ENCODE measurements around the gene ALG2.
"Not testable (repeated sequence)": the region's sequence is repeated elsewhere in the genome, so short reads cannot be mapped to it uniquely, and the experiment has no call there.

The ALG2 gene

GRCh38 chr9:99221266-99221620 is 499 bp downstream of the ALG2 start:
- Mint-ChIP-seq H3K36me3 (peaks cover 38% of the 10 kb centered on the region), H3K4me1 (peaks cover 76% of the 10 kb centered on the region), H3K4me3 (peak overlapping the region; percentile 99), H3K27me3 (no peaks in the 10 kb centered on the region), H3K27ac (peak overlapping the region; percentile 90), H3K9me3 (no peaks in the 10 kb centered on the region)

- H3K9me3 Mint-ChIP-seq = no peaks in the 10 kb centered on the region
- peaks cover 66% of the 10 kb centered on the region for H3K4me1 Mint-ChIP-seq
- no peaks in the 10 kb centered on the region for H3K27me3 Mint-ChIP-seq
- peak overlapping the region; percentile 19 for H3K27ac Mint-ChIP-seq
- peaks cover 37% of the 10 kb centered on the region for H3K36me3 Mint-ChIP-seq
- peak overlapping the region; percentile 76 for H3K4me3 Mint-ChIP-seq
Measured at GRCh38 chr9:99220011-99220410, 1.7 kb downstream of the ALG2 start.

- H3K4me1 Mint-ChIP-seq = peaks cover 41% of the 10 kb centered on the region
- H3K36me3 Mint-ChIP-seq = peaks cover 31% of the 10 kb centered on the region
Measured at GRCh38 chr9:99216073-99216472, 5.7 kb downstream of the ALG2 start.

GRCh38 chr9:99213197-99213596 is 8.5 kb downstream of the ALG2 start:
- Mint-ChIP-seq H3K4me1 (peaks cover 16% of the 10 kb centered on the region), H3K27me3 (no peaks in the 10 kb centered on the region), H3K9me3 (peaks cover 18% of the 10 kb centered on the region), H3K27ac (no peak overlapping the region), H3K36me3 (peaks cover 34% of the 10 kb centered on the region), H3K4me3 (no peak overlapping the region)

More at GRCh38 chr9:99216073-99216472, 5.7 kb downstream of the ALG2 start:
- Mint-ChIP-seq H3K4me3 (no peak overlapping the region), H3K9me3 (no peaks in the 10 kb centered on the region), H3K27me3 (no peaks in the 10 kb centered on the region), H3K27ac (no peak overlapping the region)

- peaks cover 26% of the 10 kb centered on the region for H3K9me3 Mint-ChIP-seq
Measured at GRCh38 chr9:99211746-99212145, 10.0 kb downstream of the ALG2 start.

GRCh38 chr9:99210572-99210971 is 11.2 kb downstream of the ALG2 start:
- Mint-ChIP-seq H3K9me3 (peaks cover 29% of the 10 kb centered on the region), H3K27me3 (no peaks in the 10 kb centered on the region), H3K36me3 (peaks cover 22% of the 10 kb centered on the region), H3K27ac (no peak overlapping the region), H3K4me3 (no peak overlapping the region), H3K4me1 (no peaks in the 10 kb centered on the region)

More at GRCh38 chr9:99211746-99212145, 10.0 kb downstream of the ALG2 start:
- peaks cover 22% of the 10 kb centered on the region for H3K36me3 Mint-ChIP-seq
- H3K4me3 Mint-ChIP-seq = no peak overlapping the region
- peaks cover 2% of the 10 kb centered on the region for H3K4me1 Mint-ChIP-seq
- H3K27ac Mint-ChIP-seq = no peak overlapping the region
- no peaks in the 10 kb centered on the region for H3K27me3 Mint-ChIP-seq

GRCh38 chr9:99201603-99202002 is 20.1 kb downstream of the ALG2 start:
- Mint-ChIP-seq H3K36me3 (peaks cover under 1% of the 10 kb centered on the region), H3K4me1 (no peaks in the 10 kb centered on the region), H3K27ac (no peak overlapping the region), H3K27me3 (no peaks in the 10 kb centered on the region), H3K4me3 (no peak overlapping the region), H3K9me3 (peaks cover 6% of the 10 kb centered on the region)

- Mint-ChIP-seq H3K27me3 (no peaks in the 10 kb centered on the region), H3K9me3 (no peaks in the 10 kb centered on the region), H3K36me3 (no peaks in the 10 kb centered on the region), H3K27ac (no peak overlapping the region), H3K4me3 (no peak overlapping the region), H3K4me1 (no peaks in the 10 kb centered on the region)
Measured at GRCh38 chr9:99199938-99200539, 21.7 kb downstream of the ALG2 start.

GRCh38 chr9:99197987-99198386 is 23.8 kb downstream of the ALG2 start:
- no peak overlapping the region for H3K27ac Mint-ChIP-seq
- H3K4me1 Mint-ChIP-seq = no peaks in the 10 kb centered on the region
- peaks cover under 1% of the 10 kb centered on the region for H3K27me3 Mint-ChIP-seq
- H3K9me3 Mint-ChIP-seq = no peaks in the 10 kb centered on the region
- H3K36me3 Mint-ChIP-seq = no peaks in the 10 kb centered on the region
- H3K4me3 Mint-ChIP-seq = no peak overlapping the region

- H3K36me3 Mint-ChIP-seq = no peaks in the 10 kb centered on the region
- H3K27me3 Mint-ChIP-seq = peaks cover 2% of the 10 kb centered on the region
- H3K9me3 Mint-ChIP-seq = no peaks in the 10 kb centered on the region
- no peak overlapping the region for H3K27ac Mint-ChIP-seq
- no peaks in the 10 kb centered on the region for H3K4me1 Mint-ChIP-seq
- H3K4me3 Mint-ChIP-seq = no peak overlapping the region
Measured at GRCh38 chr9:99197124-99197630, 24.6 kb downstream of the ALG2 start.

- H3K27ac Mint-ChIP-seq, H3K9me3 Mint-ChIP-seq, H3K27me3 Mint-ChIP-seq, H3K4me3 Mint-ChIP-seq, H3K4me1 Mint-ChIP-seq, H3K36me3 Mint-ChIP-seq: not testable (repeated sequence)
Measured at GRCh38 chr9:99196484-99196883, 25.3 kb downstream of the ALG2 start.

- Mint-ChIP-seq H3K4me1 (no peaks in the 10 kb centered on the region), H3K9me3 (no peaks in the 10 kb centered on the region), H3K4me3 (no peak overlapping the region), H3K27ac (no peak overlapping the region), H3K27me3 (peaks cover 3% of the 10 kb centered on the region), H3K36me3 (no peaks in the 10 kb centered on the region)
Measured at GRCh38 chr9:99193466-99193821, 28.3 kb downstream of the ALG2 start.

- Mint-ChIP-seq H3K4me3 (no peak overlapping the region), H3K27me3 (peaks cover 3% of the 10 kb centered on the region), H3K36me3 (no peaks in the 10 kb centered on the region), H3K9me3 (no peaks in the 10 kb centered on the region), H3K27ac (no peak overlapping the region), H3K4me1 (no peaks in the 10 kb centered on the region)
Measured at GRCh38 chr9:99192786-99193465, 28.8 kb downstream of the ALG2 start.

- Mint-ChIP-seq H3K27me3 (peaks cover 3% of the 10 kb centered on the region), H3K4me1 (peaks cover 5% of the 10 kb centered on the region), H3K4me3 (no peak overlapping the region), H3K9me3 (no peaks in the 10 kb centered on the region), H3K36me3 (no peaks in the 10 kb centered on the region), H3K27ac (no peak overlapping the region)
Measured at GRCh38 chr9:99190597-99191283, 31.0 kb downstream of the ALG2 start.

GRCh38 chr9:99189887-99190596 is 31.7 kb downstream of the ALG2 start:
- no peak overlapping the region for H3K4me3 Mint-ChIP-seq

GRCh38 chr9:99189186-99189585 is 32.6 kb downstream of the ALG2 start:
- Mint-ChIP-seq H3K4me1 (peaks cover 12% of the 10 kb centered on the region), H3K27ac (no peak overlapping the region), H3K27me3 (peaks cover 3% of the 10 kb centered on the region), H3K9me3 (no peaks in the 10 kb centered on the region), H3K4me3 (no peak overlapping the region), H3K36me3 (no peaks in the 10 kb centered on the region)

More at GRCh38 chr9:99189887-99190596, 31.7 kb downstream of the ALG2 start:
- H3K9me3 Mint-ChIP-seq = no peaks in the 10 kb centered on the region
- H3K27me3 Mint-ChIP-seq = peaks cover 3% of the 10 kb centered on the region
- no peaks in the 10 kb centered on the region for H3K36me3 Mint-ChIP-seq
- H3K27ac Mint-ChIP-seq = no peak overlapping the region
- peaks cover 5% of the 10 kb centered on the region for H3K4me1 Mint-ChIP-seq

Data from activated naive CD4-positive, alpha-beta T cell treated with anti-CD3 and anti-CD28 coated beads, Interleukin-2, amount 50 U/mL, for 24 hours (primary cell).